GM18519 (cell line): Measurements from ENCODE around the gene HEATR1.
"Not testable (repeated sequence)": the region's sequence is repeated elsewhere in the genome, so short reads cannot be mapped to it uniquely, and the experiment has no call there.

ENCODE experiments used
- ATAC-seq: cut with Tn5 transposase; IDR thresholded peaks from one replicate; pipeline ENCODE4 v1.9.1; 2021; ENCODE audit warnings: mild to moderate bottlenecking, moderate library complexity; ENCODE audit not compliant: unreplicated experiment, low FRiP score

Gene HEATR1

GRCh38 chr1:236604905-236605806, 840 bp upstream of the HEATR1 start:
- no peak for ATAC-seq

- no peak for ATAC-seq
Observed at GRCh38 chr1:236602171-236602570, 2.1 kb downstream of the HEATR1 start.

GRCh38 chr1:236590553-236591150, 13.7 kb downstream of the HEATR1 start:
- ATAC-seq = no peak

- no peak for ATAC-seq
Observed at GRCh38 chr1:236589531-236589930, 14.8 kb downstream of the HEATR1 start.

- no peak for ATAC-seq
Observed at GRCh38 chr1:236581528-236581927, 22.8 kb downstream of the HEATR1 start.

GRCh38 chr1:236580404-236580803, 23.9 kb downstream of the HEATR1 start:
- ATAC-seq = not testable (repeated sequence)

GRCh38 chr1:236578661-236579060, 25.7 kb downstream of the HEATR1 start:
- no peak for ATAC-seq

GRCh38 chr1:236577041-236577440, 27.3 kb downstream of the HEATR1 start:
- ATAC-seq = not testable (repeated sequence)

GRCh38 chr1:236576004-236576403, 28.3 kb downstream of the HEATR1 start:
- no peak for ATAC-seq

GRCh38 chr1:236575523-236575922, 28.8 kb downstream of the HEATR1 start:
- no peak for ATAC-seq

GRCh38 chr1:236568285-236568894, 35.9 kb downstream of the HEATR1 start:
- no peak for ATAC-seq

- ATAC-seq = no peak
Observed at GRCh38 chr1:236565530-236565929, 38.8 kb downstream of the HEATR1 start.

GRCh38 chr1:236561976-236562375, 42.3 kb downstream of the HEATR1 start:
- no peak for ATAC-seq

GRCh38 chr1:236560213-236560771, 44.0 kb downstream of the HEATR1 start:
- ATAC-seq = no peak

- no peak for ATAC-seq
Observed at GRCh38 chr1:236558846-236559245, 45.5 kb downstream of the HEATR1 start.

- ATAC-seq = no peak
Observed at GRCh38 chr1:236558081-236558480, 46.2 kb downstream of the HEATR1 start.

GRCh38 chr1:236556606-236557005, 47.7 kb downstream of the HEATR1 start:
- ATAC-seq = no peak

- no peak for ATAC-seq
Observed at GRCh38 chr1:236553370-236553769, 50.9 kb downstream of the HEATR1 start.

- ATAC-seq = no peak
Observed at GRCh38 chr1:236552901-236553300, 51.4 kb downstream of the HEATR1 start.

GRCh38 chr1:236552096-236552495, 52.2 kb downstream of the HEATR1 start:
- ATAC-seq = no peak
